CD4-positive, alpha-beta T cell treated with Interferon alpha-2 for 1 hour (primary cell): ENCODE results near the gene MSL2.
"Not testable (repeated sequence)": the region's sequence is repeated elsewhere in the genome, so short reads cannot be mapped to it uniquely, and the experiment has no call there.

Experiments
- DNase-seq, 2 donors: peaks; one replicate each; pipeline ENCODE4 v3.0.0-alpha.2; 2020 to 2022

Gene MSL2

GRCh38 chr3:136196064-136196400, at the start of gene MSL2:
Gene MSL2 (minus strand): TSS chr3:136196335. CDS start chr3:136195113, 1,222 bp downstream.
- DNase-seq = no peak

- no peak for DNase-seq
Measured at GRCh38 chr3:136245691-136246090, 49.6 kb upstream of the MSL2 start.

GRCh38 chr3:136239094-136239493, 43.0 kb upstream of the MSL2 start:
- no peak for DNase-seq

- no peak for DNase-seq
Measured at GRCh38 chr3:136237961-136238649, 42.0 kb upstream of the MSL2 start.

- no peak for DNase-seq
Measured at GRCh38 chr3:136237103-136237502, 41.0 kb upstream of the MSL2 start.

GRCh38 chr3:136236109-136236508, 40.0 kb upstream of the MSL2 start:
- DNase-seq = no peak

GRCh38 chr3:136235545-136235944, 39.4 kb upstream of the MSL2 start:
- DNase-seq = no peak

GRCh38 chr3:136232413-136232812, 36.3 kb upstream of the MSL2 start:
- no peak for DNase-seq

GRCh38 chr3:136222746-136223145, 26.6 kb upstream of the MSL2 start:
- not testable (repeated sequence) for DNase-seq

GRCh38 chr3:136211547-136211946, 15.4 kb upstream of the MSL2 start:
- no peak for DNase-seq

GRCh38 chr3:136209921-136210320, 13.8 kb upstream of the MSL2 start:
- DNase-seq = no peak

- no peak for DNase-seq
Measured at GRCh38 chr3:136207489-136208115, 11.5 kb upstream of the MSL2 start.

GRCh38 chr3:136199219-136199618, 3.1 kb upstream of the MSL2 start:
- not testable (repeated sequence) for DNase-seq

GRCh38 chr3:136198462-136199078, 2.4 kb upstream of the MSL2 start:
- not testable (repeated sequence) for DNase-seq

GRCh38 chr3:136197159-136197793, 1.1 kb upstream of the MSL2 start:
- no peak for DNase-seq

- DNase-seq = peak; percentile 98 to 99
Measured at GRCh38 chr3:136196401-136197158, 445 bp upstream of the MSL2 start.

- DNase-seq = peak; percentile 87 to 89
Measured at GRCh38 chr3:136195258-136196063, 674 bp downstream of the MSL2 start.

- DNase-seq = peak; percentile 72 to 75
Measured at GRCh38 chr3:136194409-136195257, 1.5 kb downstream of the MSL2 start.

GRCh38 chr3:136193278-136194054, 2.7 kb downstream of the MSL2 start:
- DNase-seq = peak in 1 of 2 donors; percentile 24

GRCh38 chr3:136192831-136193230, 3.3 kb downstream of the MSL2 start:
- DNase-seq = no peak
